ENCODE results near the gene MAB21L1. TPM values are rescaled to one million over a fixed set of nuclear protein-coding genes. Genes with fewer than 3 reads are reported as not detected.

MAB21L1 gene
- total RNA-seq, 1 donor, result 1.4 TPM

- H3K4me2 ChIP-seq (ENCODE audit: insufficient read depth, low read length), result peak overlapping the region; percentile 87
- peak overlapping the region; percentile 66 for H2AFZ ChIP-seq (ENCODE audit: low read length)
- no peaks in the 10 kb centered on the region for H3K36me3 ChIP-seq (ENCODE audit: insufficient read depth, low read length)
- peak overlapping the region; percentile 92 for H3K4me3 ChIP-seq (ENCODE audit: insufficient read depth, low read length)
- H3K27ac ChIP-seq (ENCODE audit: low read depth, low read length), result peak overlapping the region; percentile 84
- no peak for TF ChIP-seq CTCF (IDR thresholded peaks at IDR 0.05; ENCODE audit: extremely low read depth, low read depth, low read length)
- H3K4me1 ChIP-seq (ENCODE audit: insufficient read depth, low read length), result peaks cover 9% of the 10 kb centered on the region
- DNase-seq (ENCODE audit: insufficient read length, low spot score, missing footprints), result peak; percentile 63
- peaks cover 37% of the 10 kb centered on the region for H3K79me2 ChIP-seq (ENCODE audit: insufficient read depth, low read length)
- H4K20me1 ChIP-seq (ENCODE audit: insufficient read depth, low read length), result no peaks in the 10 kb centered on the region
- no peaks in the 10 kb centered on the region for H3K9me3 ChIP-seq (ENCODE audit: low read depth, low read length)
- peaks cover 4% of the 10 kb centered on the region for H3K27me3 ChIP-seq (ENCODE audit: insufficient read depth, low read length)
Observed at GRCh38 chr13:35471706-35472322, 4.7 kb downstream of the MAB21L1 start.

- Histone ChIP-seq H3K27me3 (ENCODE audit: insufficient read depth, low read length) (peaks cover 4% of the 10 kb centered on the region), H3K9me3 (ENCODE audit: low read depth, low read length) (no peaks in the 10 kb centered on the region), H2AFZ (ENCODE audit: low read length) (peak overlapping the region; percentile 66), H3K27ac (ENCODE audit: low read depth, low read length) (peak overlapping the region; percentile 84), H3K4me3 (ENCODE audit: insufficient read depth, low read length) (peak overlapping the region; percentile 92), H3K4me1 (ENCODE audit: insufficient read depth, low read length) (peaks cover 6% of the 10 kb centered on the region), H4K20me1 (ENCODE audit: insufficient read depth, low read length) (no peaks in the 10 kb centered on the region), H3K36me3 (ENCODE audit: insufficient read depth, low read length) (no peaks in the 10 kb centered on the region), H3K4me2 (ENCODE audit: insufficient read depth, low read length) (peak overlapping the region; percentile 87), H3K79me2 (ENCODE audit: insufficient read depth, low read length) (peaks cover 37% of the 10 kb centered on the region)
- DNase-seq (ENCODE audit: insufficient read length, low spot score, missing footprints), result peak; percentile 80
- TF ChIP-seq CTCF (IDR thresholded peaks at IDR 0.05; ENCODE audit: extremely low read depth, low read depth, low read length), result no peak
Observed at GRCh38 chr13:35470671-35471661, 5.5 kb downstream of the MAB21L1 start.

GRCh38 chr13:35469806-35470525 is 6.5 kb downstream of the MAB21L1 start:
- peaks cover 29% of the 10 kb centered on the region for H3K79me2 ChIP-seq (ENCODE audit: insufficient read depth, low read length)
- H3K4me2 ChIP-seq (ENCODE audit: insufficient read depth, low read length), result peak overlapping the region; percentile 87
- H3K27me3 ChIP-seq (ENCODE audit: insufficient read depth, low read length), result peaks cover 4% of the 10 kb centered on the region
- no peaks in the 10 kb centered on the region for H3K36me3 ChIP-seq (ENCODE audit: insufficient read depth, low read length)
- H3K4me1 ChIP-seq (ENCODE audit: insufficient read depth, low read length), result peaks cover 6% of the 10 kb centered on the region
- no peaks in the 10 kb centered on the region for H4K20me1 ChIP-seq (ENCODE audit: insufficient read depth, low read length)
- H2AFZ ChIP-seq (ENCODE audit: low read length), result peak overlapping the region; percentile 66
- peak; percentile 4 for DNase-seq (ENCODE audit: insufficient read length, low spot score, missing footprints)
- no peak for TF ChIP-seq CTCF (IDR thresholded peaks at IDR 0.05; ENCODE audit: extremely low read depth, low read depth, low read length)
- H3K9me3 ChIP-seq (ENCODE audit: low read depth, low read length), result no peaks in the 10 kb centered on the region
- H3K27ac ChIP-seq (ENCODE audit: low read depth, low read length), result peak overlapping the region; percentile 84
- H3K4me3 ChIP-seq (ENCODE audit: insufficient read depth, low read length), result peak overlapping the region; percentile 92
